ENCODE measurements around the gene GFOD2. TPM values are rescaled to one million over a fixed set of nuclear protein-coding genes. Genes with fewer than 3 reads are reported as not detected.

Gene GFOD2
- total RNA-seq, 1 donor from 2014 or later, result 32.4 TPM

GRCh38 chr16:67673712-67674580 lies 45.2 kb downstream of the GFOD2 start:
- H3K4me3 Mint-ChIP-seq (ENCODE audit: unreplicated experiment), result no peak overlapping the region
- Histone ChIP-seq H4K20me1 (ENCODE audit: insufficient read depth, low read length) (peaks cover 7% of the 10 kb centered on the region), H3K27me3 (ENCODE audit: insufficient read depth, low read length) (no peaks in the 10 kb centered on the region), H3K9me3 (ENCODE audit: insufficient read depth, low read depth, low read length) (no peaks in the 10 kb centered on the region), H3K36me3 (ENCODE audit: insufficient read depth, low read length) (no peaks in the 10 kb centered on the region), H3K27ac (ENCODE audit: low read depth, low read length) (no peak overlapping the region), H3K4me3 (ENCODE audit: insufficient read depth, low read depth, low read length) (no peak overlapping the region), H2AFZ (ENCODE audit: low read depth, low read length) (no peak overlapping the region), H3K4me1 (ENCODE audit: insufficient read depth, low read length) (peaks cover 7% of the 10 kb centered on the region), H3K4me2 (ENCODE audit: low read length) (no peak overlapping the region), H3K9ac (ENCODE audit: low read length) (no peak overlapping the region), H3K79me2 (ENCODE audit: insufficient read depth, low read length) (no peaks in the 10 kb centered on the region)
- peak overlapping the region; percentile 58 for H3K27ac Mint-ChIP-seq (ENCODE audit: unreplicated experiment)
- H3K36me3 Mint-ChIP-seq (ENCODE audit: low read depth, unreplicated experiment), result peaks cover 9% of the 10 kb centered on the region
- FAIRE-seq (no peak), DNase-seq (ENCODE audit: low read depth) (no peak)
- H3K4me1 Mint-ChIP-seq (ENCODE audit: low read depth, unreplicated experiment), result no peaks in the 10 kb centered on the region
- no peak for TF ChIP-seq EZH2 (IDR thresholded peaks at IDR 0.05; ENCODE audit: insufficient read depth, low read length)
- TF ChIP-seq, protein P1, sequence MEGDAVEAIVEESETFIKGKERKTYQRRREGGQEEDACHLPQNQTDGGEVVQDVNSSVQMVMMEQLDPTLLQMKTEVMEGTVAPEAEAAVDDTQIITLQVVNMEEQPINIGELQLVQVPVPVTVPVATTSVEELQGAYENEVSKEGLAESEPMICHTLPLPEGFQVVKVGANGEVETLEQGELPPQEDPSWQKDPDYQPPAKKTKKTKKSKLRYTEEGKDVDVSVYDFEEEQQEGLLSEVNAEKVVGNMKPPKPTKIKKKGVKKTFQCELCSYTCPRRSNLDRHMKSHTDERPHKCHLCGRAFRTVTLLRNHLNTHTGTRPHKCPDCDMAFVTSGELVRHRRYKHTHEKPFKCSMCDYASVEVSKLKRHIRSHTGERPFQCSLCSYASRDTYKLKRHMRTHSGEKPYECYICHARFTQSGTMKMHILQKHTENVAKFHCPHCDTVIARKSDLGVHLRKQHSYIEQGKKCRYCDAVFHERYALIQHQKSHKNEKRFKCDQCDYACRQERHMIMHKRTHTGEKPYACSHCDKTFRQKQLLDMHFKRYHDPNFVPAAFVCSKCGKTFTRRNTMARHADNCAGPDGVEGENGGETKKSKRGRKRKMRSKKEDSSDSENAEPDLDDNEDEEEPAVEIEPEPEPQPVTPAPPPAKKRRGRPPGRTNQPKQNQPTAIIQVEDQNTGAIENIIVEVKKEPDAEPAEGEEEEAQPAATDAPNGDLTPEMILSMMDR (IDR thresholded peaks at IDR 0.05; ENCODE audit: insufficient read depth, low read depth, low read length), result no peak
- no peaks in the 10 kb centered on the region for H3K9me3 Mint-ChIP-seq (ENCODE audit: unreplicated experiment)
- H3K27me3 Mint-ChIP-seq (ENCODE audit: low read depth, unreplicated experiment), result no peaks in the 10 kb centered on the region

GRCh38 chr16:67672739-67673662 lies 46.1 kb downstream of the GFOD2 start:
- H3K4me3 Mint-ChIP-seq (ENCODE audit: unreplicated experiment), result no peak overlapping the region
- no peak overlapping the region for H3K27ac Mint-ChIP-seq (ENCODE audit: unreplicated experiment)
- Histone ChIP-seq H3K79me2 (ENCODE audit: insufficient read depth, low read length) (no peaks in the 10 kb centered on the region), H2AFZ (ENCODE audit: low read depth, low read length) (no peak overlapping the region), H3K27me3 (ENCODE audit: insufficient read depth, low read length) (no peaks in the 10 kb centered on the region), H3K9me3 (ENCODE audit: insufficient read depth, low read depth, low read length) (no peaks in the 10 kb centered on the region), H3K36me3 (ENCODE audit: insufficient read depth, low read length) (no peaks in the 10 kb centered on the region), H3K4me3 (ENCODE audit: insufficient read depth, low read depth, low read length) (no peak overlapping the region), H3K4me1 (ENCODE audit: insufficient read depth, low read length) (peaks cover 9% of the 10 kb centered on the region), H3K9ac (ENCODE audit: low read length) (no peak overlapping the region), H4K20me1 (ENCODE audit: insufficient read depth, low read length) (peaks cover 7% of the 10 kb centered on the region), H3K4me2 (ENCODE audit: low read length) (no peak overlapping the region), H3K27ac (ENCODE audit: low read depth, low read length) (no peak overlapping the region)
- no peaks in the 10 kb centered on the region for H3K27me3 Mint-ChIP-seq (ENCODE audit: low read depth, unreplicated experiment)
- peaks cover 11% of the 10 kb centered on the region for H3K36me3 Mint-ChIP-seq (ENCODE audit: low read depth, unreplicated experiment)
- FAIRE-seq (no peak), DNase-seq (ENCODE audit: low read depth) (peak; percentile 47)
- no peaks in the 10 kb centered on the region for H3K9me3 Mint-ChIP-seq (ENCODE audit: unreplicated experiment)
- no peaks in the 10 kb centered on the region for H3K4me1 Mint-ChIP-seq (ENCODE audit: low read depth, unreplicated experiment)
- TF ChIP-seq, protein P1 (IDR thresholded peaks at IDR 0.05; ENCODE audit: insufficient read depth, low read depth, low read length), result peak; percentile 73
- TF ChIP-seq EZH2 (IDR thresholded peaks at IDR 0.05; ENCODE audit: insufficient read depth, low read length), result no peak

Measured in astrocyte (in vitro differentiated cells and primary cell).